Measurements from ENCODE around the gene ARPC2. TPM values are rescaled to one million over a fixed set of nuclear protein-coding genes. Genes with fewer than 3 reads are reported as not detected.

ARPC2 gene
- total and polyA plus RNA-seq, 8 donors = 229 to 452 (median 256) TPM

GRCh38 chr2:218259099-218259961, 42.3 kb downstream of the ARPC2 start:
- TF ChIP-seq CTCF (IDR thresholded peaks at IDR 0.05) = no peak
- Histone ChIP-seq H3K4me1 (peaks cover 20 to 69% of the 10 kb centered on the region in 2 donors), H3K27me3 (no peaks in the 10 kb centered on the region), H3K4me3 (no peak overlapping the region), H3K9me3 (no peaks in the 10 kb centered on the region), H3K27ac (peak overlapping the region; percentile 77 to 82), H3K36me3 (peaks cover 0 to 50% of the 10 kb centered on the region in 2 donors)
- ATAC-seq (peak; percentile 74), DNase-seq (peak in 1 of 4 donors; percentile 66)
- intact Hi-C loops (cut with DNase I) = no loop called here

- peaks cover 0 to 50% of the 10 kb centered on the region in 2 donors for H3K36me3 ChIP-seq
- no peaks in the 10 kb centered on the region for H3K9me3 ChIP-seq
- no peak overlapping the region for H3K4me3 ChIP-seq
- TF ChIP-seq CTCF (IDR thresholded peaks at IDR 0.05) = no peak
- intact Hi-C loops (cut with DNase I) = loop anchor here in 1 of 2 donors (5.0 kb wide), 1 partner anchor 78 kb away; no protein-coding TSS in a partner anchor
- H3K4me1 ChIP-seq = peaks cover 20 to 77% of the 10 kb centered on the region in 2 donors
- DNase-seq (no peak), ATAC-seq (no peak)
- peak overlapping the region; percentile 77 to 82 for H3K27ac ChIP-seq
- H3K27me3 ChIP-seq = no peaks in the 10 kb centered on the region
These were observed 43.2 kb downstream of the ARPC2 start for GRCh38 chr2:218260166-218260565.

- TF ChIP-seq CTCF (IDR thresholded peaks at IDR 0.05) = no peak
- H3K27ac ChIP-seq = peak within 1 kb of the TSS; percentile 77 to 82
- intact Hi-C loops (cut with DNase I) = loop anchor here in 1 of 2 donors (5.0 kb wide), 1 partner anchor 79 kb away; no protein-coding TSS in a partner anchor
- H3K27me3 ChIP-seq = no peaks in the 10 kb centered on the region
- H3K4me3 ChIP-seq = no peak within 1 kb of the TSS
- ATAC-seq (peak; percentile 55), DNase-seq (peak in 2 of 4 donors; percentile 55 to 56)
- H3K9me3 ChIP-seq = no peaks in the 10 kb centered on the region
- peaks cover 0 to 50% of the 10 kb centered on the region in 2 donors for H3K36me3 ChIP-seq
- peaks cover 20 to 79% of the 10 kb centered on the region in 2 donors for H3K4me1 ChIP-seq
These were observed 43.9 kb downstream of the ARPC2 start, which contains the start of gene GPBAR1 for GRCh38 chr2:218260742-218261422. TSS of gene GPBAR1 (plus strand) at chr2:218261015. CDS start at chr2:218262725, 1,710 bp downstream.

GRCh38 chr2:218261423-218262236, 44.6 kb downstream of the ARPC2 start:
- intact Hi-C loops (cut with DNase I) = loop anchor here in 1 of 2 donors (5.0 kb wide), 1 partner anchor 79 kb away; no protein-coding TSS in a partner anchor
- no peaks in the 10 kb centered on the region for H3K27me3 ChIP-seq
- no peaks in the 10 kb centered on the region for H3K9me3 ChIP-seq
- DNase-seq = peak in 1 of 4 donors; percentile 24
- H3K27ac ChIP-seq = peak overlapping the region in 1 of 2 donors; percentile 77
- ATAC-seq = no peak
- no peak for TF ChIP-seq CTCF (IDR thresholded peaks at IDR 0.05)
- no peak overlapping the region for H3K4me3 ChIP-seq
- peaks cover 0 to 50% of the 10 kb centered on the region in 2 donors for H3K36me3 ChIP-seq
- H3K4me1 ChIP-seq = peaks cover 20 to 75% of the 10 kb centered on the region in 2 donors
